ENCODE data around the gene CHSY3.

Gene CHSY3

GRCh38 chr5:129904102-129904666 lies at the start of gene CHSY3:
CHSY3 (plus strand) TSS chr5:129904465.
- peak; percentile 58 for DNase-seq

DNA sequence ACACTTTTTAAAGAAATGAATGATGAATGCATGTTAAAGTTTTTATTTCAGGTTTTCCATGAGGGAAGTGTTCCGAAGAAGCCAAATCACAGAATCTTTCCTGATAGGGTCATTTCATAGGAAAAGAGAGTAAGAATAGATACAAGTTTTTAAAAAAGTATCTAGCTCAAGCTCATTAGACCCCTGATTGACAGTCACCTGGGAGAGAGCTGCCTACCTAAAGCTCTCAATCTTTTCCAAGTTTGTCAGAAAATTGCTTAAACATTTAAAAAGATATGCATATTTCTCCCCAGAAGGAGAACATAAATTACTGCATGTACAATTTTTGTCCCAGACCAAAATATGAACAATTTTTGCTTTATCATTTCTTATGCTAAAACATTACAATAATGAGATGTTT lies 47.9 kb upstream of the CHSY3 start:
- DNase-seq: no peak

DNA sequence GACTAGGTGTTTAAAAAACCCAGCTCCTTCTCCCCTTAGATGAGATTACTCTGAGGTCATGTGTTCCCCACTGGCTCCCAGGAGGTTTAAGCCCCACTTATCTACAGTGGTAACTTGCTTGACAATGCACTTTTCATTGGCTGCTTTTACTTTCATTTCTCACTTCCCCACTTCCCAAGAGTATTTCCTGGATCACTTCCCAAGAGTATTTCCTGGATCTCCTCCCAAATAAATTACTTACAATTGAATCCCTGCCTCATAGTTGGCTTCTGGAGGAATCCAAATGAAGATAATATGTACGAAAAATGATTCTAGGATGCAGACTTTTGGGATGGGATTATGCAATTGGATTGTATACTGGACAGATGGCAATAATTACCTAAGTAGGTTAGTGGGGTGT lies 47.1 kb upstream of the CHSY3 start:
- DNase-seq: no peak

- no peak for DNase-seq
These were observed 46.1 kb upstream of the CHSY3 start for GRCh38 chr5:129858131-129858675.

GRCh38 chr5:129884322-129884721 lies 19.9 kb upstream of the CHSY3 start:
- no peak for DNase-seq

DNA sequence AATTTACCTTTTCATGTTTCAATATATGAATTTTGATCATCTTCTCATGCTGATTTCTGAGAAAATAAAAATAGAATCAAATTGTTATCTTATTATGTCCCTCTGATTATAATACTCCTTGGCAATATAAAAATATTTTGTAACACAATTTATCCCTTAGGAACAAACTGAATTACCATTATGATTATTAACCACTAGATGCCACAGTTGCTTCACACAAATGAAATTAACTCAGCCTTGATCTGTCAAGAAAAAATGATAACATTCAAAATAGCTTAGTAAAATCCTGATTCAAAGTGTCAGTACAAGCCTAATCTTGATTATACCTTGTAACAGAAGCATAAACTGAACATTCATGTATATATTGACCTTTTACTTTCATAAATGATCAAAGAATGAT lies 4.8 kb upstream of the CHSY3 start:
- DNase-seq: no peak

GRCh38 chr5:129902816-129903215 lies 1.4 kb upstream of the CHSY3 start:
- DNase-seq: no peak

- DNase-seq: no peak
These were observed 681 bp upstream of the CHSY3 start for GRCh38 chr5:129903466-129904101.

GRCh38 chr5:129904667-129905472 lies 605 bp downstream of the CHSY3 start:
- DNase-seq: no peak

- no peak for DNase-seq
These were observed 1.4 kb downstream of the CHSY3 start for GRCh38 chr5:129905473-129906176.

GRCh38 chr5:129906177-129906887 lies 2.1 kb downstream of the CHSY3 start:
- DNase-seq: no peak

GRCh38 chr5:129909225-129909624 lies 5.0 kb downstream of the CHSY3 start:
- no peak for DNase-seq

DNA sequence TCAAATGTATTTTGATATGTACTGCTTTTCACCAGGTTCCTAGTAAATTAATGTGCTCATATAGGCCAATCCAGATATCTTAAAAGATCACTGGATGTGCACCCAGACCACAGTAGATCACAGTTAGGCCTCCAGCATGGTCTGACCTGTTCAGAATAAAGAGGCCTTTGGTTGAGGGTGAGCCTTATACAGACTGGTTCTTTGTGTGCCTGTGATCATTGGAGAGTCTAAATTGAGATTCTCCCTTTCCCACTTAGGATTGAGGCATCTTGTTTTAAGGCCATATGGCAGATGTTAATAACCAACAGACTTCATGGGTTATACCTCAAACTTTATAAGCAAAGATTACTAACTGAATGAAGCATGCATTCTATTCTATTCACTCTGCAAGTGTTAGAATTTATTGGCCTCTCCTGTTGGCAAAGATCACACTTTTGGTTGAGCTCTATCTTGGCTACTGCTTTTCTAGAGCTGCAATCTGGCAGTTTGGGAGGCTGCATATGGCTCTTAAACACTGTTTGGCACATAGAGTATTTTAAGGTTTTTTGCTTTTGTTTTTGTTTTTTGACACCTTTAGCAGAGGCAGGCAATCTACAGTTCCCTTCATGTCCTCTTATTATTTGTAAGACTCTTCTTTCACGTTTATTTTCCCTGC lies 8.5 kb downstream of the CHSY3 start:
- DNase-seq: no peak

GRCh38 chr5:129915415-129915814 lies 11.2 kb downstream of the CHSY3 start:
- no peak for DNase-seq

DNA sequence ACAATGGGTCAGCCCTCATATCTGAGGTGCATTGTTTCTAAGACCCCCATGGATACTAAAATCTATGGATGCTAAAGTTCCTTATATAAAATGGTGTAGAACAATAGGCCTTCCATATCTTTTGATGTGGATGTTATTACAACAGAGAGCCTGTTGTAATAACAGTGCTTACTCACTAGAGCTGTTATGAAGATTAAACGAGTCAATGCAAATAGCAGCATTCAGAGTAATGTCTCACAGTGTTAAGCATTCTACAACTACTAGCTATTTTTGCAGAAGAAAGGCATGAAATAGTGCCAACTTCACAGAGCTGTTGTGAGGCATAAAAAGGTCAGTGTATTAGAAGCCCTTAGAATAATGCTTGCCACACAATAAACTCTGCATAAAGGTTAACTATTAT lies 13.0 kb downstream of the CHSY3 start:
- DNase-seq: no peak

DNA sequence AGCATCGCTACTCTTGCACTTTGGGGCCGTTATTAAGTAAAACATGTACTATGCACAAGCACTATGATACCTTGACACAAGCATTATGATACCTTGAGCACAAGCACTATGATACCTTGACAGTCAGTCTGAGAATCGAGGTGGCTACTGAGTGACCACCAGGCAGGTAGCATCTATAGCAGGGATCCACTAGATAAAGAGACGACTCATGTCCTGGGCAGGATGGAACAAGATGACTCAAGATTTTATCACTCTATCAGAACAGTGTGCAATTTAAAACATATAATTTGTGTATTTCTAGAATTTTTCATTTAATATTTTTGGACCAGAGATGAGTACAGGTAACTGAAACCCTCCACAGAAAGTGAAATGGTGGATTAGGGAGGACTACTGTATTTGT lies 16.9 kb downstream of the CHSY3 start:
- DNase-seq: no peak

GRCh38 chr5:129930221-129930620 lies 26.0 kb downstream of the CHSY3 start:
- DNase-seq: no peak

GRCh38 chr5:129935626-129936025 lies 31.4 kb downstream of the CHSY3 start:
- DNase-seq: no peak

DNA sequence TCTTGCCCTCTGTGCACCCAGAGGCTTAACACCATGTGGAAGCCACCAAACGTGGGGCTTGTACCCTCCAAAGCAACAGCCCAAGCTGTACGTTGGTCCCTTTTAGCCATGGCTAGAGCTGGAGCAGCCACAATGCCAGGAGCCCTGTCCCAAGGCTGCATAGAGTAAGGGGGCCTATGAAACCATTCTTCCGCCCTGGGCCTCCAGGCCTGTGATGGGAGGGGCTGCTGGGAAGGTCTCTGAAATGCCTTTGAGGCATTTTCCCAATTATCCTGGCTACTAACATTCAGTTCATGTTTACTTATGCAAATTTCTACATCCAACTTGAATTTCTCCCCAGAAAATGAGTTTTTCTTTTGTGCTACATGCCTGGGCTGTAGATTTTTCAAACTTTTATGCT lies 33.8 kb downstream of the CHSY3 start:
- no peak for DNase-seq

- DNase-seq: no peak
These were observed 39.7 kb downstream of the CHSY3 start for GRCh38 chr5:129943936-129944335.

DNA sequence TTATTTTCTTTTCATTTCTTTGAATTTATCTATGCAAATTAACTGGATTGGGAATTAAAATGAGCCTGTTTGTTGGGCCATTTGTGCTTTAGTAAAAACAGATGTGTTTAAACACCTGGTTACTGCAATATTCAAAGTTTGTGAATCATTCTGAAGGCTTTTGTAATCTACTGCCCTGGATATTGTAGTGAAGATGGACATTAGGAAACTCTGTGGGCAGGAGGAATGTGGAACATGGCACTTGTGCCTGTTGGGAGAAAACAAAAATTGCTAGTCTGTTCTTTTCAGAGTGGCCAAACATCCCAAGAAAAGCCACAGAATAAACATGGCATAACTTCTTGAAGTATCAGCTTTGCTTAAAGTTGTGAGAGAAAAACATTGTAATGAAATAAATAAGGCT lies 40.8 kb downstream of the CHSY3 start:
- no peak for DNase-seq

GRCh38 chr5:129945774-129946270 lies 41.6 kb downstream of the CHSY3 start:
- DNase-seq: no peak
